CD4-positive, alpha-beta T cell treated with Interleukin-2 at 100 ng/mL for 4 hours (primary cell): ENCODE measurements around the gene PRR3.

Experiments
- DNase-seq: peaks from one replicate; pipeline ENCODE4 v3.0.0-alpha.2; 2020; ENCODE audit warnings: low spot score

PRR3 gene

GRCh38 chr6:30571762-30572082, 14.6 kb downstream of the PRR3 start:
- DNase-seq, result no peak

- DNase-seq, result no peak
Measured at GRCh38 chr6:30572148-30572547, 15.1 kb downstream of the PRR3 start.

- DNase-seq, result no peak
Measured at GRCh38 chr6:30573113-30573512, 16.0 kb downstream of the PRR3 start.

GRCh38 chr6:30578051-30578450, 21.0 kb downstream of the PRR3 start:
- no peak for DNase-seq

- no peak for DNase-seq
Measured at GRCh38 chr6:30583921-30584320, 26.8 kb downstream of the PRR3 start.

- DNase-seq, result no peak
Measured at GRCh38 chr6:30589754-30590358, 32.8 kb downstream of the PRR3 start.

GRCh38 chr6:30590509-30590908, 33.4 kb downstream of the PRR3 start:
- no peak for DNase-seq

- no peak for DNase-seq
Measured at GRCh38 chr6:30591008-30591407, 33.9 kb downstream of the PRR3 start.

- no peak for DNase-seq
Measured at GRCh38 chr6:30592287-30592686, 35.2 kb downstream of the PRR3 start.

- DNase-seq, result peak; percentile 85
Measured at GRCh38 chr6:30597315-30598144, 40.4 kb downstream of the PRR3 start.

- no peak for DNase-seq
Measured at GRCh38 chr6:30598912-30599624, 42.0 kb downstream of the PRR3 start.

- DNase-seq, result no peak
Measured at GRCh38 chr6:30599625-30600324, 42.7 kb downstream of the PRR3 start.

GRCh38 chr6:30600451-30600961, 43.4 kb downstream of the PRR3 start:
- no peak for DNase-seq

- DNase-seq, result no peak
Measured at GRCh38 chr6:30601436-30601814, 44.3 kb downstream of the PRR3 start.

GRCh38 chr6:30601815-30602641, 44.9 kb downstream of the PRR3 start:
- DNase-seq, result no peak

GRCh38 chr6:30603961-30604360, 46.9 kb downstream of the PRR3 start:
- DNase-seq, result no peak

GRCh38 chr6:30610065-30610464, 53.0 kb downstream of the PRR3 start:
- DNase-seq, result no peak

GRCh38 chr6:30611150-30611855, 54.2 kb downstream of the PRR3 start:
- DNase-seq, result no peak

- DNase-seq, result no peak
Measured at GRCh38 chr6:30611856-30612194, 54.7 kb downstream of the PRR3 start.

- DNase-seq, result no peak
Measured at GRCh38 chr6:30612213-30612612, 55.1 kb downstream of the PRR3 start.

- no peak for DNase-seq
Measured at GRCh38 chr6:30612687-30613248, 55.7 kb downstream of the PRR3 start.
